ENCODE measurements around the gene DCTN4.

Gene DCTN4

DNA sequence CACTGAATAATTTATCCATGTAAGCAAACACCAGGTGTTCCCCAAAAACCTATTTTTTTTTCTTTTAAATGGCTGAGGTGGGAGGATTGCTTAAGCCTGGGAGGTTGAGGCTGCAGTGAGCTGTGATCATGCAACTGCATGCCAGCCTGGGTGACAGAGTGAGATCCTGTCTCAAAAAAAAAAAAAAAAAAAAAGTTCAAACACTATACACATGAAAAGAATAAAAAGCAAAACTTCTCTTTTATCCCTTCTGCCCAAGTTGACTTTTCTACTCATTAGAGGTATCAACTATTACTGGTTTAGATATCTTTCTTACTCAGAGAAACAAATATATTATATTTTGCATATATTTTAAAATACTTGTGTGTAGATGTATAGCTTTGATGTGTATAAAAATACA lies 17.8 kb downstream of the DCTN4 start:
- TF ChIP-seq, protein P1, sequence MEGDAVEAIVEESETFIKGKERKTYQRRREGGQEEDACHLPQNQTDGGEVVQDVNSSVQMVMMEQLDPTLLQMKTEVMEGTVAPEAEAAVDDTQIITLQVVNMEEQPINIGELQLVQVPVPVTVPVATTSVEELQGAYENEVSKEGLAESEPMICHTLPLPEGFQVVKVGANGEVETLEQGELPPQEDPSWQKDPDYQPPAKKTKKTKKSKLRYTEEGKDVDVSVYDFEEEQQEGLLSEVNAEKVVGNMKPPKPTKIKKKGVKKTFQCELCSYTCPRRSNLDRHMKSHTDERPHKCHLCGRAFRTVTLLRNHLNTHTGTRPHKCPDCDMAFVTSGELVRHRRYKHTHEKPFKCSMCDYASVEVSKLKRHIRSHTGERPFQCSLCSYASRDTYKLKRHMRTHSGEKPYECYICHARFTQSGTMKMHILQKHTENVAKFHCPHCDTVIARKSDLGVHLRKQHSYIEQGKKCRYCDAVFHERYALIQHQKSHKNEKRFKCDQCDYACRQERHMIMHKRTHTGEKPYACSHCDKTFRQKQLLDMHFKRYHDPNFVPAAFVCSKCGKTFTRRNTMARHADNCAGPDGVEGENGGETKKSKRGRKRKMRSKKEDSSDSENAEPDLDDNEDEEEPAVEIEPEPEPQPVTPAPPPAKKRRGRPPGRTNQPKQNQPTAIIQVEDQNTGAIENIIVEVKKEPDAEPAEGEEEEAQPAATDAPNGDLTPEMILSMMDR (conservative IDR thresholded peaks at IDR 0.05; ENCODE audit: control insufficient read depth, insufficient read depth, low read depth, low read length): no peak
- H3K4me3 ChIP-seq (ENCODE audit: control insufficient read depth, low read depth, low read length): no peak overlapping the region
- DNase-seq (ENCODE audit: low read depth): no peak

DNA sequence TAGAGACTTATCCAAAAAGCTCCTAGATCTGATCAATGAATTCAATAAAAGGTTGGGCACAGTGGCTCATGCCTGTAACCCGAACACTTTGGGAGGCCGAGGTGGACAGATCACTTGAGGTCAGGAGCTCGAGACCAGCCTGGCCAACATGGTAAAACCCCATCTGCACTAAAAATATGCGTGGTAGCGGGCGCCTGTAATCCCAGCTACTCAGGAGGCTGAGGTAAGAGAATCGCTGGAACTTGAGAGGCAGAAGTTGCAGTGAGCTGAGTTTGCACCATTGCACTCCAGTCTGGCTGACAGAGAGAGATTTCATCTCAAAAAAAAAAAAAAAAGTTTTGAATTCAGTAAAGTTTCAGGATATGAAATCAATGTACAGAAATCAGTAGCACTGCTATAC lies 20.0 kb downstream of the DCTN4 start:
- H3K4me3 ChIP-seq (ENCODE audit: control insufficient read depth, low read depth, low read length): no peak overlapping the region
- TF ChIP-seq, protein P1 (conservative IDR thresholded peaks at IDR 0.05; ENCODE audit: control insufficient read depth, insufficient read depth, low read depth, low read length): no peak
- DNase-seq (ENCODE audit: low read depth): no peak

DNA sequence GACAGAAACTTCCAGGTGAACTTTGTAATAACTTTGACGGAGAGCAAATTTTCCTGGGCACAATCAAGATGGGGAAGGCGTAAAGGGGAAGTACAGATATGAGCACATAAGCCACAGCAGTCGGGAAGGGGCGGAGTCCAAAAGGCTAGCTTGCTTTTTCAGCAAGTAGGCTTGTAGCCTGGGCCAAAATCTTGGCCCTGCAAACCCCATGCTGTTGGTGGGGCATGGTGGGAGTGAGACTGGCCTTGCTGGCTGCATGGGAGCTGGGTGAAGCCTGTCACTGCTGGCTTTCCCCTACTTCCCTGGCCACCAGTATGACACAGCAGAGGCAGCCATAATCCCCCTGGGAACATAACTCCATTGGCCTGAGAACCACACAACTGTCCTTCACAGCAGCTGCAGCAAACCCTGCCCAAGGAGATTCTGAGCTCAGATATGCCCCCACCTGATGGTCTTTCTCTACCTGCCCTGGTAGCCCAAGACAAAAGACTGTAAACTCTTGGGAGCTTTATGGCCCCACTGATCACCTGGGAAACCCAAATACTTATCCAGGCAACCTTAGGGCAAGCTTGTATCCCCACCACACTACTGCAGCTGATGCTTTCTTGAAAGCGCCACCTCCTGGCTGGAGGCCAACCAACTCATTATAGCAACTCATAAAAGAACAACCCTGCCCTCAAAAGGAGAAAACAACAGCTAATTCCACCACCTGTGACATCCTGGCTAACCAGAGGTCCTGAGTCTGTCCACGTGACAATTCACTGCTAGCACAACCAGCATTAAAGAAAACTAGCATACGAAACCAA lies 24.0 kb downstream of the DCTN4 start:
- H3K4me3 ChIP-seq (ENCODE audit: control insufficient read depth, low read depth, low read length): no peak overlapping the region
- TF ChIP-seq, protein P1 (conservative IDR thresholded peaks at IDR 0.05; ENCODE audit: control insufficient read depth, insufficient read depth, low read depth, low read length): no peak
- DNase-seq (ENCODE audit: low read depth): no peak

DNA sequence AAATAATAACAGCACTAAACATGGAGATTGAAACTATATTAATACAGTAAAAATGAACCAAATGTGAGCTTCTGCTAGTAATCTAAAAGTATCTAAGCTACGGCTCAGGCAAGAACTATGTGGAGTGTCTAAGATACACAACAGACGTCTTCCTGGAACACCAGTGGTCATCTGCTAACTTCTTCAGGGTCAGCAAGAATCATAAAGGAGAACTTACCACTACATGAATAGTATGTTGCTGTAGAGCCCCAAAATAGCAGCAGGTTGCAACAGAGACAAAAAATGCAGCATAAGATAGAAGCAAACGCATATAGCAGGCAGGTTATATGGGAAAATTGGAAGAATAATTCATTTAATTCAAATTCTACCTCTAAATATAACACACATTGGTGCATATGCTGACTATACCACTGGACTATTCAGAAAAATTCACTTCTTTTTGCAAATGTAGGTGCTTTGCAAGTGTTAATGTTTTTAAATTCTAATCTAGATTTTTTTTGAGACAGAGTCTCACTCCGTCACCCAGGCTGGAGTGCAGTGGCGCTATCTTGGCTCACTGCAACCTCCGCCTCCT lies 27.1 kb downstream of the DCTN4 start:
- TF ChIP-seq, protein P1 (conservative IDR thresholded peaks at IDR 0.05; ENCODE audit: control insufficient read depth, insufficient read depth, low read depth, low read length): no peak
- H3K4me3 ChIP-seq (ENCODE audit: control insufficient read depth, low read depth, low read length): no peak overlapping the region
- no peak for DNase-seq (ENCODE audit: low read depth)

DNA sequence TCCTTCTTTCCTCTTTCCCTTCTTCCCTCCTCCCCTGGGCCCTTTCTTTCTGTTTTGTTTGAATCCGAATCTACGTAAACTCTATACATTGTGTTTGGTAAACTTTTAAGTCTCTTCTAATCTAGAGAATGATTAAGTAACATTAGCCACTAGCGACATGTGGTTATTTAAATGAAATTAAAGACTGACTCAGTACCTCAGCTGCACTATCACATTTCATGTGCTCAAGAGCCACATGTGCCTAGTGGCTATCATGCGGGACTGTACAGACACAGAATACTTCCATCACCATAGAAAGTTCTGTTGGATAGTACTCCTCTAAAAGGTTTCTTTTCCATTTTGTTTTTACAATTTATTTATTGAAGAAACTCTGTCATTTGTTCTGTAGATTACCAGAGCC lies 29.0 kb downstream of the DCTN4 start:
- H3K4me3 ChIP-seq (ENCODE audit: control insufficient read depth, low read depth, low read length): no peak overlapping the region
- TF ChIP-seq, protein P1 (conservative IDR thresholded peaks at IDR 0.05; ENCODE audit: control insufficient read depth, insufficient read depth, low read depth, low read length): no peak
- no peak for DNase-seq (ENCODE audit: low read depth)

DNA sequence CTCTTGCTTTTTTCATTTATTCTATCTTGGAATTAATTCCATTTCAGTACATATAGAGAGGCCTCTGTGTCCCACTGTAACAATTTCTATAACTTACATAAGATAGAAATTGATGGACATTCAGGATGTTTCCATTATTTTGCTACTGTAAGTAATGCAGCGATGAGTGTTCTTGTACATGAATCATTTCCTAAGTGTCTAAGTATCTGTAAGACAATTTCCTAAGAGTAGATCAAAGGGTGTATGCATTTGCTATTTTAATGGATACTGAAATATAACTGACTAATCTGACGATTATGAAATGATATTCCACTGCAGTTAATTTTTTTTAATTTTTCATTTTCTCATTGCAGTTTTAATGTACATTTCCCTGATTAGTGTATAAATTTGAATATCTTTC lies 35.0 kb downstream of the DCTN4 start:
- peak; percentile 18 for DNase-seq (ENCODE audit: low read depth)
- TF ChIP-seq, protein P1 (conservative IDR thresholded peaks at IDR 0.05; ENCODE audit: control insufficient read depth, insufficient read depth, low read depth, low read length): no peak
- H3K4me3 ChIP-seq (ENCODE audit: control insufficient read depth, low read depth, low read length): no peak overlapping the region

Data from fibroblast of mammary gland (primary cell).